ENCODE measurements around the gene TRERF1.
"Not testable (repeated sequence)": the region's sequence is repeated elsewhere in the genome, so short reads cannot be mapped to it uniquely, and the experiment has no call there.

TRERF1 gene

DNA sequence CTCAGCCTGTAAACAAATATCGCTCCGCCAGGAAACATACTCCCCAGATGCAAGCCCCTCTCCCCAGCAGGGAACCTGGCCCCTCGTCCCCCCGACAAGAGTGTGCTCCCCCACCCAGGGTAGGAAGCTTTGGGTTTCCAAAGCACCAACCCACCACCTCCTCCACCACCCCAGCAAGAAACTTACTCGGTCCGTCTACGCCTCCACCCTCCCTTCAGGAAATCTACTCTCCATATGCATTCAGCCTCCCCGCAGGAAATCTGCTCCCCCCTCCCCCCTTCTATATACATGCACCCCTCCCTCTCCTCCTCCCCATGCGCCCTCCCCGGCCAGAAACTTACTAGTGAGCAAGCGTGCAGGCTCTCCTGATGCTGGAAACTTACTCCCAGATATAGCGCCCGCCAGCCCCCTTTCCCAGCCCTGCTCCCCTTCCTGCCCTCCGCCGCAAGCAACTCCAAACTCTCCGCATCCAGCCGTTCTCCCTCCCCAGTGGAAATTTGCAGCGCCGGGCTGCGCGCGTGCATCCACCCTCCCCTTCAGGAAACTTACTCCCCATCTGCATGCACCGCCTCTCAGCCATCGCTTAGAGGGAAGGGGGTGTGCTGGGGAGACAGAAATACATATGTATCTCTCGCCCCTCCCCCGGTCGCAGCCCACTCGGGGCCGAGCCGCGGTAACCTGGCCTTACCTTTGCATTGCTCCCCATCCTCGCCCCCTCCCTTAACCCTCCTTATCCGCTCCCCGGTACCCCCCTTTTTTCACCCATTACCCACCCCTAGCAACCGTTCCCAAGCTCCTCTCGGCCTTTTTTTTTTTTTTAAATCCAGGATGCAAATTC is at the start of gene TRERF1:
TSS of gene TRERF1 (minus strand) at position 594 of the 838 bp plus-strand sequence. CDS start 182,336 bp downstream, outside the sequence.
- FAIRE-seq, result no peak

GRCh38 chr6:42498473-42499128 is 46.9 kb upstream of the TRERF1 start:
- FAIRE-seq, result no peak

GRCh38 chr6:42493914-42494539 is 42.3 kb upstream of the TRERF1 start:
- no peak for FAIRE-seq

DNA sequence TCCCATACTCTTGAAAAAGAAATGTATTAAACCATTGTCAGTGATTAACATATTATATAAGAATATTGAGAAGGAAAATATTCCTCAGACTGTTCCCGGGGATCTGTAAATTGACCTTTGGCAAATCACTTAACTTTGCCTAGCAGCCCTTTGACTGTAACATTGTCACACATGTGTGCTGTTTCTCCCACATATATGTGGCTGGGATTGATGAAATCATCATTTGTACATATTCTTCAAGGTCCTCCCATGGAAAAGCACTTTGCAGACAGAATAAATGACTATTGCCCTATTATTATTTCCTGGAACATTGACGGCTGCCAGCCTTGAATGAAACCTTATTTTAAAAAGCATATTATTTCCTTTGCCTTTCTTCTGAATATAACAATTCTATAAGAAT is 36.4 kb upstream of the TRERF1 start:
- FAIRE-seq, result no peak

- no peak for FAIRE-seq
These were observed 32.5 kb upstream of the TRERF1 start for GRCh38 chr6:42484261-42484660.

- no peak for FAIRE-seq
These were observed 30.4 kb upstream of the TRERF1 start for GRCh38 chr6:42482174-42482573.

GRCh38 chr6:42471714-42472113 is 20.0 kb upstream of the TRERF1 start:
- FAIRE-seq, result no peak

- no peak for FAIRE-seq
These were observed 19.4 kb upstream of the TRERF1 start for GRCh38 chr6:42471142-42471541.

DNA sequence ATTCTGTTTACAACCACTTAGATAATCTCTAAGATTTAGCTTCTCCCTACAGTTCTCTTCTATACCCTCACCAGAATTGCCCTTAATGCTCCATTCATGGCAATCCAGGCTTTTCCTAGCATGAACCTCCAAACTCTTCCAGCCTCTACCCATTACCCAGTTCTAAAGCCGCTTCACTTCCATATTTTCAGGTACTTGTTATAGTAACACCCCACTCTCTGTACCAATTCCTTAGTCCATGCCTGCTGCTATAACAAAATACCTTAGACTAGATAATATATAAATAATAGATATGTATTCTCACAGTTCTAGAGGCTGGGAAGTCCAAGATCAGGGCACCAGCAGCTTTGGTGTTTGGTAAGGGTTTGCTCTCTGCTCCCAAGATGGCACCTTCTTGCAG is 16.5 kb upstream of the TRERF1 start:
- FAIRE-seq, result no peak

DNA sequence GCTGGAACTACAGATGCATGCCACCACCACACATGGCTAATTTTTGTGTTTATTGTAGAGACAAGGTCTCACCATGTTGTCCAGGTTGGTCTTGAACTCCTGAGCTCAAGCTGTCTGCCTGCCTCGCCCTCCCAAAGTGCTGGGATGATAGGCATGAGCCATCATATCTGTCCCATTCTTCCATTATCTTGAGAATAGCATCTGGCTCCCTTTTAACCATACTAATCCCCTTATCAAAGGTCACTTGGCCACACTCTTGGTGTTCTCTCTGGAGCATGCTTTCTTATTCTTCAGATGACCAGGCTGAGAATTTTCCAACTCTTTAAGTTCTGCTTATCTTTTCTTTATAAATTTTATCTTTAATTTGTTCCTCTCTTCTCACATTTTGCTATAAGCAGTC is 15.9 kb upstream of the TRERF1 start:
- no peak for FAIRE-seq

DNA sequence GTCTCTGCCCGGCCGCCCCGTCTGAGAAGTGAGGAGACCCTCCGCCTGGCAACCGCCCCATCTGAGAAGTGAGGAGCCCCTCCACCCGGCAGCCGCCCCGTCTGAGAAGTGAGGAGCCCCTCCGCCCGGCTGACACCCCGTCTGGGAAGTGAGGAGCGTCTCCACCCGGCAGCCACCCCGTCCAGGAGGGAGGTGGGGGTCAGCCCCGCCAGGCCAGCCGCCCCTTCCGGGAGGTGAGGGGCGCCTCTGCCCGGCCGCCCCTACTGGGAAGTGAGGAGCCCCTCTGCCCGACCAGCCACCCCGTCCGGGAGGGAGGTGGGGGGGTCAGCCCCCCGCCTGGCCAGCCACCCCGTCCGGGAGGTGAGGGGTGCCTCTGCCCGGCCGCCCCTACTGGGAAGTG is 14.7 kb upstream of the TRERF1 start:
- FAIRE-seq, result not testable (repeated sequence)

DNA sequence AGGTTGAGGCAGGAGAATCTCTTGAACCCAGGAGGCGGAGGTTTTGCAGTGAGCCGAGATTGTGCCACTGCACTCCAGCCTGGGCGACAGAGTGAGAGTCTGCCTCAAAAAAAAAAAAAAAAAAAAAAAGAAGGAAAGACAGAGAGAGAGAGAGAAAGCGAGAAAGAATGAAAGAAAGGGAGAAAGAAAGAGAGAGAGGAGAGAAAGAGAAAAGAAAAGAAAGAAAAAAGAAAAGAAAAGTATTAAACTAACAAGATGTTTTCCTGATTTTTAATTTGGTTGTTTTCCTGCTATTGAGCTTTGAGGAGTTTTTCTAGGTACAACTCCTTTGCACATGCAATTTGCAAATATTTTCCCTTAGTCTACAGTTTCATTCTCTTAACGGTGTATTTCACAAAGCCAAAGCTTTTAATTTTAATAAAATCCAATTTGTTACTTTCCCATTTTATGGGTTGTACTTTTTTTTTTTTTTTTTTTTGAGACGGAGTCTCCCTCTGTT is 10.8 kb upstream of the TRERF1 start:
- no peak for FAIRE-seq

- FAIRE-seq, result no peak
These were observed 9.2 kb upstream of the TRERF1 start for GRCh38 chr6:42460883-42461282.

DNA sequence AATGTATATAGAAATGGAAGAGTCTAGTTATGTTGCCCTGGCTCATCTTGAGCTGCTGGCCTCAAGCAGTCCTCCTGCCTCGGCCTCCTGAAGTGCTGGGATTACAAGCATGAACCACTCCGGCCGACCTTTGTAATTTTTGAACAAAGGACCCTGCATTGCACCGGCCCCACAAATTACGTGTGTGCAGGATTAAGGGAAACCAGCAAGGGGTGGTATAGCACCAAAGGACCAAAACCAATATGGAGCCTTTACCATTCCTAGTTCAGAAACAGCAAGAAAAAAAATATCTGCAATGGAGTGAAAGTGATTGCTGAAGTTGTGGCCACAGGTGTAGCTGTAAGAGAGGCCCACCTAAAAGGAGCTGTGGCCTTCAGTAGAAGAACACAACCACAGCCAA is 8.2 kb upstream of the TRERF1 start:
- FAIRE-seq, result no peak

- no peak for FAIRE-seq
These were observed 2.7 kb upstream of the TRERF1 start for GRCh38 chr6:42454428-42454791.

GRCh38 chr6:42453654-42454427 is 2.1 kb upstream of the TRERF1 start:
- no peak for FAIRE-seq

DNA sequence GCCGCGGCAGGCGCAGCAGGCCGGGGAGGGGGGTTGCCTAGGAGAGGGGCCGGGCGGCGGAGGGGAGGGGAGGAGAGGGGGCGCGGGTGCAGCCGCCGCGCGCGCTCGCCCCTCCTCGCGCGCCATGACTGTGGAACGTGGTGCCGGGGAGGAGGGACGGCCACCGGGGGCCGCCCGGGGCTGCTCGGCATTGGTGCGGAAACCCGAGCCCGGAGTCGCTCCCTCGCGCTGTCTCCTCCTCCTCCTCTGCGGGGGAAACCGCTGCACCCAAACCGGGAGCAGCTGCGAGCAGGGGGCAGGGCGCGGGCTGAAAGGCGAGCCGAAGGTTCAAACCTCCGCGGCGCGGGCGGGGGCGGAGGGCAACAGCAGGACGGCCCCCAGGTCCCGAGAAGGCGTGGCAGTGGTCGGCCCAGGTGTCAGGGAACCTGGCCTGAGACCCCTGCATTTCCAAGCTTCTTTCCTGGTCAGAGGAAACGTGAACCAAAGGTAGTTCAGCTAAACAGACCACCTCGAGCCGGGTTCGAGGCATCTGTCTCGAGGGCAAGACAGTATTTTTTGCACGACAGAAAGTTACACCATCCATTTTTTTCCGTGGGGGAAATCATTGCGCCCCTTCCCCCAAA is 1.4 kb upstream of the TRERF1 start:
- FAIRE-seq, result no peak

GRCh38 chr6:42452171-42453030 is 675 bp upstream of the TRERF1 start:
- FAIRE-seq, result no peak

- FAIRE-seq, result no peak
These were observed 1.0 kb downstream of the TRERF1 start for GRCh38 chr6:42450477-42451332.

GRCh38 chr6:42449917-42450476 is 1.7 kb downstream of the TRERF1 start:
- no peak for FAIRE-seq
